ENCODE results near the gene IFNAR2.
"Not testable (repeated sequence)": the region's sequence is repeated elsewhere in the genome, so short reads cannot be mapped to it uniquely, and the experiment has no call there.

IFNAR2 gene

DNA sequence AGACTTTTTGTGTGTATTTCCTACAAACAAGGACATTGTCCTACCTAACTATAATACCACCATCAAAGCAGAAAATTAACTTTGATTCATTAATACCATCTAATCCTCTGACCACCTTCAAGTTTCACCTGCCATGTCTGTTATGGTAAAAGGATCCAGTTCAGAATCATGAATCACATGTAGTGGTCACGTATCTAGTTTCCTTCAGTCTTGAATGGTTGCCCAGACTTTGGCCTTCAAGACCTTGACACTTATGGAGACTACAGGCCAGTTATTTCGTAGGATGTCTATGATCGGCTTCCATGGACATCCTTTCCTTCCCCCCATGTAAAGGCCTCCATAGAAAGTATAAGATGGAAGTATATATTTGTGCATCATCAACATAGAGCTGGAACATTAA lies 10.4 kb upstream of the IFNAR2 start:
- DNase-seq, result no peak

DNA sequence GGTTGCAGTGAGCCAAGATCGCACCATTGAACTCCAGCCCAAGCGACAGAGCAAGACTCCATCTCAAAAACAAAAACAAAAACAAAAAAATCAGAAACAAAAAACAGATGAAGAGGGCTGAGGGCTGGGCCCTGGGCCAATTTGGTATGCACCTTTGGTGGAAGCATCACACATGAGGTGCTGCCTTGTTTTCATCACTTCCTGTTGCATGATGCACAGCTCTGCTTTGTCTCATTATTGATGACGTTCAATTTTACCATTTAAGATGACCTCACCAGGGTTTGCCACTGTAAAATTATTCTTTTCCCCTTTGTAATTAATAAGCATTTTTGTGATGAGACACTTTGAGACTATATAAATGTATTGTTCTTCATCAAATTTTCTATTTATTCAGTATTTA lies 9.8 kb upstream of the IFNAR2 start:
- DNase-seq, result no peak

- DNase-seq, result not testable (repeated sequence)
Measured at GRCh38 chr21:33225376-33225775, 4.4 kb upstream of the IFNAR2 start.

DNA sequence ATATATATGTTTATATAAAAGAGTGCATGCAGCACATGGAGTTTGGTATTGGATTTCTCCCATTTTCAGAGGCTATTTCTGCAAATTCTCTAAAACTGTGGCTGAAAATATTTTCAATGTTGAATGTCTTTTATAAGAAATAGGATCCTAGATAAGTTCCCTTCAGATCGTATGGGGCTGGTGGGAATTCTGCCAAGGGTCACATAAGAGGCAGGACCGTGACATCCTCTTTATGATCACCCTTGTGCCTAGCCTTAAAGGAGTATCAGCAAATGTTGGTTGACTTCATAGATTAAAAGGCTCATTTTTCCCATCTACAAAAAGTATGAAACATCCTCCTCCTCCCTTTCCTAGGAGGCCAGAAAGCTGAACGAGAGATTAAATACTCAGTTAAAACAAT lies 1.3 kb upstream of the IFNAR2 start:
- no peak for DNase-seq

DNA sequence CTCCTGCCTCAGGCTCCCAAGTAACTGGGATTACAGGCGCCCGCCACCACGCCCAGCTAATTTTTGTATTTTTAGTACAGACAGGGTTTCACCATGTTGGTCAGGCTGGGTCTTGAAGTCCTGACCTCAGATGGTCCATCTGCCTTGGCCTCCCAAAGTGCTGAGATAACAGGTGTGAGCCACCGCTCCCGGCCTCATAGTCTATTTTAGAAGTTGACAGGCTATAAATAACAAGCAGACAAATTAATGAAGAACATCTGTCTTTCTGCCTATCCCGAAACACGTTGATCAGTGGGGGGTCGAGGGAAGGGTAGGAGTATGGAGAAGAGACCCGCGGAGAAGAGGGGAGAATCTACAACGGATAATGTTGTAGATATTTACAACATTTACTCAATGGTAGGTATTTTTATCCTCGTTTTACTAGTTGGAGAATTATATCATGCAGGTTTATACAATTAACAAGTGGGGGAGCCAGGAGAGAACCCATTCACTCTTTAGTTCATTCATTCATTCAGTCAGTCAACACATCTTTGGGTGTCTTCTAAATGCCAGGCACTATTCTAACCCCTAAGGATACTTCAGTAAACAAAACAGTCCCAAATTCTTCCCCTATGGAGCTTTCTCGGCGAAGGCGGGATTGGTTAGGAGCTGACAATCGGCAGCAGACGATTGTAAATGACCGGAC lies 497 bp upstream of the IFNAR2 start:
- DNase-seq, result no peak

GRCh38 chr21:33230545-33231324 lies 997 bp downstream of the IFNAR2 start:
- peak; percentile 42 for DNase-seq

GRCh38 chr21:33231526-33231925 lies 1.8 kb downstream of the IFNAR2 start:
- peak; percentile 89 for DNase-seq

DNA sequence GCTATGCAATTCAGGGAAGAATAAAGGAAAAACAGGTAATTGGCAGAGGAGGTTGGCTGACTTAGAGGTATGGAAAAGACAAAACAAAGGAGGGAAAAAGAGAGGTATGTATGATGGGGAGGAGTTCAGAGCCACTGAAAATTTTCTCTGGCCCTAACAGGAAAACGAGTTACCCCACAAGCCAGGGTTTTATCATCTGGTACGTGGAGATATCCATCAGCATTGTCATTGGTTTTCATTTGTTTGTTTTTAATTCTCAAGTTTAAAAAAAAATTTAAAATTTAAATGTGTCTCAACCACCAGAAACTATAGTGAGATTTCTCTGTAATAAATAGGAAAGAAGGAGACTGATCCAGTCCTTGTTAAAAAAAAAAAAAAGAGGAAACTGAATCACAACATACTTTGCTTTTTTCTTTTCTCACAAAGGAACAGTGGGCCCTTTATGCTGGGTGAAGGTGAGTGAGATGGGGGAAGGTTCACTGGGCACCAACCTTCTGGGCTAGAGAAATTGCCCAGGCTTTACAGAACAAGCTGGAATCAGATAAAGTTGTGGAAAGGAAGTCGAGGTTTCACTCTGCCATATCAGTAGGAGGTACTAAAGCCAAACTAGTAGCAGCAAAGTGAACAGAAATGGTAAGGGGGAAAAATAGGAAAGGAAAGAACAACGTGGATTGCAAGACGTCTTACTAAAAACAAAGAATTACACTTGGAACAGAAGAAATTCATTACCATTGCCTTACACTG lies 2.7 kb downstream of the IFNAR2 start:
- no peak for DNase-seq

- no peak for DNase-seq
Measured at GRCh38 chr21:33234635-33235520, 5.1 kb downstream of the IFNAR2 start.

DNA sequence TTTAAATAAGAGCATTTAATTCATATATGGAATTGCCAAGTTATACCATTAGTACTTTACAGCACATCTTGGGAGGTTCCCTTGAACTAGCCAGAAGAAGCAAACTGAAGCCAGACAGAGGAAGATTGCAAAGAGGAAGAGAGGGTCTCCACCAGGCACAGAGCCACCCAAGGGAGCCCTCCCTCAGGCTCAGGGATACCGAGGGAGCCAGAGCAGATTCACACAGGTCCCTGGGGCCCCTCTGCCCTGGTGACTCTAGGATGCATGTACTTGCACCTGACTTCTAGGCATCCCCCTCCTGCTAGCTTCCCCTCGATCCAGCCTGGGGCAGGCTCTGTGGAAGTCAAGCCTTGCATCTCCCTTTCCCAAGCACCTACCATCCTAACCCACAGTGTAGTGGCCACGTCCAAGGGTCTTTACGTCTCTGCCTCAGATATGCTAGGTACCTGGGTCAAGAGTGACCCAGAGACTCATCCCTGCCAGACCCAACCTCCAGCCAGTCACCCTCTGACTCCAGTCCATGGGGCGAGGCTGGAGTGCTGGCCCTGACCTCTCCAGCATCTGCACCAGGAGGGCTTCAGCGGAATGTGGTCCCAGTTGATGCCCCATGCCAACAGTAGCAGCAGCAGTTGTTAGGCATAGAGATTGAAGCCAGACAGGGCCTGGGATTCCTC lies 6.4 kb downstream of the IFNAR2 start:
- no peak for DNase-seq

- DNase-seq, result no peak
Measured at GRCh38 chr21:33236766-33237165, 7.0 kb downstream of the IFNAR2 start.

DNA sequence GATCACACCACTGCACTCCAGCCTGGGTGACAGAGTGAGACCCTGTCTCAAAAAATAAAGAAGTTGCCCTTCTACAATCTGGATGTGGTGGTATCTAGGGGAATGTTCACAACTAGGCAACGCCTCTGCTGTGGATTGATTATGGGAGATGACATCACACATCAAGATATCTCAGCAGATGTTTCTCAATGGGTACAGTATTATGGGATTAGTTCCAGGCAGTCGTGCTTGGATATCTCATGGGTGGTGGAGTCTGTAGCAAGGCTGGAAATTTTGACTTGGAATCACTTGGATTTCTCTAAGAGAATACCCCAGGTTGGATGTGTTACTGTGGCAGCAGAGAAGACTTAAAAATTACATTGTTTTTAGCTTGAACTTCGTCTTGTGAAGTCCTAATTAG lies 7.7 kb downstream of the IFNAR2 start:
- no peak for DNase-seq

DNA sequence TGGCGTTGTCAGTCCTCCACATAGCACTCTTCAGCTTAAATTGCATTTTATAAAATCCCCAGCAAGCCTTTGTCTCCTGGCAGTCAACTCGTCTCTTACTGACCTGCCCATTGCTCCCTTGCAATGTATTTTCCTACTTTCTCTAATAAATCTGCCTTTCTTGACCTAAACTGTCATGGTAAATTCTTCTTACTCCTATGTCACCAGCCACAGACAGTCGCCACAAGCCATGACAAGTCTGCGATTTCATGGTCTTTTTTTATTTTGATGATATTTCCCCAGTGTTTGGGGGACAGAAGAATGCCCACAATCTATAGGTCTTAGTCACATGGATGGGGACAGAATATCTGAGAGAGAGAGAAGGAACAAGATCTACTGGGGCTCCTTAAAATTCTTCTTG lies 8.4 kb downstream of the IFNAR2 start:
- peak; percentile 49 for DNase-seq

DNA sequence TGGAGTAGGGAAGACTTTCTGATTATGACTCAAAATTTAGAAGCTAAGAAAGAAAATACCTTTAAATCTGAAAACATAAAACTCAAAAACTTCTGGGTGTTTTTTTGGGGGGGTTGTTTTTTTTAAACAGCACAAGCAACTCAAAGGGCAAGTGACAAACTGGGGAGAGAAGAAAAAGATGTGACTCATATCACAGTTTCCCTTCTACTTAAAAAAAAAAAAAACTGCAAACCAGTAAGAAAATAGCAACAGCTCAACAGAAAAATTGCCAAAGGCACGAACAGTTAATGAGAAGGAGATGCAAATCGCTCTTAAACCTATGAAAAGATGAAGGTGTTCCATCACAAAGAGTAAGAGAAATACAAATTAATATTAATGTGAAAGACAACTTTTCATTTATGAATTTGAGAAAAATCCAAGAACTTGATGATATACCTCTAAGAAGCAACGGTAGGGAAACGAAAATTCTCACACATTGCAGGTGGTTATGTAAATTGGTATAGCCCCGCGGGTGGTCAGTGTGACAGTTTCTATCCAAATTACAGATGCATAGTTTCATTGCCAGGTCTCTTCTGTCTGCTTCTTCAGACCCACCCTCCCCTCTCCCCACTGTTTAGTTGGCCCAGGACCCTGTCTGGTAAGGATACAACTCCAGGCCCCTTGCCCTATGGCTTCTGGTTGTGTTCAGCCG lies 9.0 kb downstream of the IFNAR2 start:
- DNase-seq, result peak; percentile 68

GRCh38 chr21:33239559-33240127 lies 9.9 kb downstream of the IFNAR2 start:
- DNase-seq, result not testable (repeated sequence)

GRCh38 chr21:33240404-33240803 lies 10.7 kb downstream of the IFNAR2 start:
- no peak for DNase-seq

- no peak for DNase-seq
Measured at GRCh38 chr21:33241846-33242245, 12.1 kb downstream of the IFNAR2 start.

GRCh38 chr21:33242846-33243245 lies 13.1 kb downstream of the IFNAR2 start:
- not testable (repeated sequence) for DNase-seq

GRCh38 chr21:33244082-33244778 lies 14.5 kb downstream of the IFNAR2 start:
- DNase-seq, result no peak

DNA sequence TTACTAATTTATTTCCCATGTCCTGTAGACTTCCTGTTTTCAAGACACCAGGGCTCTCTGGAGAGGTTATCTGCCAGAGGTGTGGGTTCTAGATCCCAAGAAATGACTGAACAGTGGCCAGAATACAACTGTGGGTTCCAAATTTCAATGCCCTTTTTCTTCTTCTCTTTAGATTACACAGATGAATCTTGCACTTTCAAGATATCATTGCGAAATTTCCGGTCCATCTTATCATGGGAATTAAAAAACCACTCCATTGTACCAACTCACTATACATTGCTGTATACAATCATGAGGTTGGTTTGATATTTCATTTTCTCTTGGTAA lies 15.0 kb downstream of the IFNAR2 start:
- peak; percentile 47 for DNase-seq

All from activated CD4-positive, alpha-beta T cell treated with anti-CD3 and anti-CD28 coated beads, Interleukin-10, Interleukin-2, amounts not matched to agents 100 ng/mL and 50 ng/mL, durations not matched to agents 16 hours and 8 hours (primary cell).